ENCODE data around the gene PDC.
A peak's percentile ranks its signal among the peaks of the same experiment; 100 is the strongest.

Gene PDC

DNA sequence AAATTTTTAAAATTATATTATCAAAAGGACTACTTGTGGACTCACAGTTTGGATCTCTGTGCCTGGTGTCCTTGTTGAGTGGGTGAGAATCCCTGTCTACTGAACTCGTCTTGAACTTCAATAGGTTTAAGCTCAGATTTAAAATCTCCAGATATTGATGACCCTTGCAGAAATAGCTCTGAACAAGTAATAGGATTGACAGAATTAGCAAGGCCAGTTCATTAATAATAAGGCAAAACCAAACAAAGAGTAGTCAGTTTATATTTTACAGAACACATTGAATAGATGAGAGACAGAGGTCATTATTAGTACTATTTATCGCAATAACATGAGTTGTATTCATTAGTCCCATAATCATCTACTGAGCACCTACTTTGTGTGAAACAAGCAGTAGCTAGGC, at the start of gene PDC:
Gene PDC, minus strand, starts transcription at position 101 of the 400 bp plus-strand sequence. CDS start 11,655 bp downstream, outside the sequence.
- DNase-seq = no peak

- DNase-seq = no peak
Measured at GRCh38 chr1:186503190-186503589, 42.3 kb upstream of the PDC start.

- DNase-seq = no peak
Measured at GRCh38 chr1:186502087-186502486, 41.2 kb upstream of the PDC start.

GRCh38 chr1:186500804-186501203, 39.9 kb upstream of the PDC start:
- DNase-seq = no peak

- no peak for DNase-seq
Measured at GRCh38 chr1:186499571-186499970, 38.7 kb upstream of the PDC start.

GRCh38 chr1:186498695-186499389, 37.9 kb upstream of the PDC start:
- no peak for DNase-seq

- no peak for DNase-seq
Measured at GRCh38 chr1:186498071-186498470, 37.2 kb upstream of the PDC start.

- DNase-seq = no peak
Measured at GRCh38 chr1:186497651-186498050, 36.7 kb upstream of the PDC start.

GRCh38 chr1:186496171-186496851, 35.4 kb upstream of the PDC start:
- DNase-seq = no peak

GRCh38 chr1:186494832-186495271, 33.9 kb upstream of the PDC start:
- DNase-seq = no peak

- no peak for DNase-seq
Measured at GRCh38 chr1:186492531-186493291, 31.8 kb upstream of the PDC start.

DNA sequence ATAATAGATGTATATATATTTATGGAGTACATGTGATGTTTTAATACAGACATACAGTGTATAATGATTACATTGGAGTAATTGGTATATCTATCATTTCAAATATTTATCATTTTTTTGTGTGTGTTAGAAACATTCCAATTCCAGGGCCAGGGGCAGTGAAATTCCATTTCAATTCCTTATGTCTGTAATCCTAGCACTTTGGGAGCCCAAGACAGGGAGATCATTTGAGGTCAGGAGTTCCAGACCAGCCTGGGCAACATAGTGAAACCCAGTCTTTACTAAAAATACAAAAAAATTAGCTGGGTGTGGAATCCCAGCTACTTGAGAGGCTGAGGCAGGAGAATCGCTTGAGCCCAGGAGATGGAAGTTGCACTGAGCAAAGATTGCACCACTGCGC, 30.4 kb upstream of the PDC start:
- DNase-seq = no peak

DNA sequence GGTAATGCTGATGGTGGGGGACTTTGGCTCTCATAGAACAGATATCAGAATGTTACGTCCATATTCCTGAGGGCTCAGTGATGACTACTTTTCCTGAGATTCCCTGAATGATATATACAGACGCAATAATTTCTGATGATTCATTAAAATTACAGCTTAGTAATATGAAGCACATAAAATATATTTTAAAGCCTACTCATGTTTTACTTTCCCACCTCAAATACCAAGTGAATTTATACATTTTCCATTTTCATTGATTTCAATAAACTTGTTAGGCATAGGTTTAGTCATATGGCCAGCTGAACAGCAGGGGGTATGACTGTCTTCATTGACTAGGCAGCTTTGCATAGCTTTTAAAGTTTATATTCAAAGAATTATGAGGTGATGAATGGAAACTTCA, 26.2 kb upstream of the PDC start:
- no peak for DNase-seq

GRCh38 chr1:186486061-186486460, 25.1 kb upstream of the PDC start:
- DNase-seq = no peak

DNA sequence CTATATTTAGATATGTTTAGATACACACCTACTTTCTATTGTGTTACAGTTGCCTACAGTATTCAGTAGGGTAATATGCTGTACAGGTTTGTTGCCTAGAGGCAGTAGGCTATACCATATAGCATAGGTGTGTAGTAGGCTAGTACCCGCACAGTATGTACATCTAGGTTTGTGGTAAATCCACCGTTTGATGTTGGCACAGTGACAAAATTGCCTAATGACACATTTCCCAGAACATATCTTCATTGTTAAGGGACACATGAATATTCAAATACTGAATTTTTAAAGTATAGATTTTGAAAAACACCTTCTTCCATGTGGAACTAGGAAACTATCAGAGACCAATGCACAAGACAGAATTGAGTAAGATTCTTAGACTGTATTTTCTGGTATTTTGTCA, 22.6 kb upstream of the PDC start:
- DNase-seq = no peak

DNA sequence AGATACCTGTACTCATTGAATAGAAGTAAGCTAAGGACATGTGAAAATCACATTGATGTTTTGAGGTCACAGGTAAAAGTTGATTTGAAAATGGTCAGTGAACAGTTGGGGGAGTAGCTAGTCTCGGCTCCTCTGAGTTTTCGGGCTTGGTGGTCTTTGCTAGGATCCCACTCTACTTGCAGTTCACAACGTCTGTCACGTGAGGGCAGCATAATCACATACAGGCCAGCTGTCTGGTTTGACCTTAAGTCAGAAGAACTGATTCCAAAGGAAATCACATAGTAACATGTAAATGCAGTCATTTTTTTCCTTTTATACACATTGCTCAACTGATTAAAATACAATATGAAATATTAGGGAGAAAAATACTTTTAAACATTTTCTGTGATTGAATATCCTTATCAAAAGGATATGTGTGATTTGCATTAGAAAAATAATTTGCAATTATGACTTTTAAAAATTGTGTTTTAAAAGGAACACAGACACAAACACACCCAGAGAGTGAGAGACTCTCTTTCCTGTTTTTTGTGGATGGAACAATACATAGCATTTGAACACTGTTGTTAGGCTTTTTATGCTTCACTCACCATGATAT, 21.8 kb upstream of the PDC start:
- DNase-seq = peak; percentile 30

DNA sequence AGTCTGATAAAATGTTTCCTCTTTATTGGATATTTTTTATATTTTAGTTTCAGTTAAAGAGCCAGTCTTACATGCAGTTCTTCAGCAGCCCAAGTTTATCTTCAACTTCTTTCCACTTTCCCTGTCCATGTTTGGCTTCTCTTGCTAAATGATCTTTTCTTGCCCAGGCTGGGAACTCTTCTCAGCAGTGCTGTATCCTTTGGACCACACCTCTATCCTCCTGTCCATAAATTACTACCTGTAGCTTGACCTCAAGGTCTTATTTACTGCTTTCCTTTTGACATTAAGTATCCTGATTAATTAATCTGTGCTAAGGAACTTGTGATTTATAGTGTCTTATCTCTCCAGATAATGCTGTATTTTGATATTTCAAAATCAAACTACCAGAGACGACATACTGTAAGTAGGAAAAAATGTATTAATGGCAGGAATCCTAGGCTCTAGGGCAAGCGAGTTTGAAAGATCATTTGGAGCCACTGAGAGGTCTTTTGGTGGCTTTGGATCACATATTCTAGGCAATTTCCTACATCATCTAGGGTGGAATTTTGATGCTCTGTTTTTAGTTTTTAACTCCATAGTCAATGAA, 20.5 kb upstream of the PDC start:
- DNase-seq = no peak

DNA sequence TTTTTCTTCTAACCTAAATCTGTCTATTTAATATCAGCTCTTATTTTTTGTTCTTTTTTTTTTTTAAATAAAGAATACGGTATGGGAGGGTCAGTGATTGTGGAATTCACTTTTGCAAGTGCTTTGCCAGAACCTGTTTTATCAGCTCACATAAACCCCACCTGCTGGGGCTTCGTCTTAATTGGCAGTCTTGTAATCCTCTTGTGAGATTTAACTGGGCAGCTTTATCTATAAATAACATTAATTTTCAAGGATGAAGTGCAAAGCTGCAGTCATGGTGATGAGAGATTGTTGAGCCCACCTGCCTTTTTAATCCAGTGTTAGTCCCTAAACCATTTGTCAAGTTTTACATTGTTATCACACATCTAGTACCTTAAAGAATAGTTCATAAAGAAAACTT, 18.2 kb upstream of the PDC start:
- DNase-seq = no peak

- DNase-seq = no peak
Measured at GRCh38 chr1:186476264-186477040, 15.5 kb upstream of the PDC start.

- no peak for DNase-seq
Measured at GRCh38 chr1:186474208-186474607, 13.3 kb upstream of the PDC start.

DNA sequence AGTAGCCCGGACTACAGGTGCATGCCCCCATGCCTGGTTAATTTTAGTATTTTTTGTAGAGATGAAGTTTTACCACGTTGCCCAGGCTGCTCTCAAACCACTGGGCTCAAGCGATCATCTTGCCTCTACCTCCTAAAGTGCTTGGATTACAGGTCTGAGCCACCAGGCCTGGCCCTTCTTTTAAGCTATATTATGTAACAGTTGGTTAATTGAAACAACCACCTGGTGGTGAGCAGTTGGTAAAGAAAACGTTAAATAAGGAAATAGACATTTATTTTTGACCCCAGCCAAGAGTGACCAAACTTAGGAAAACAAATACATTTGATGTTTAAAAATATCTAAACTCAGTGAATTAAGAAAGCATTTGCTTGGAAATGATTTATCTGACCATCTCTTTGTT, 12.1 kb upstream of the PDC start:
- DNase-seq = no peak

DNA sequence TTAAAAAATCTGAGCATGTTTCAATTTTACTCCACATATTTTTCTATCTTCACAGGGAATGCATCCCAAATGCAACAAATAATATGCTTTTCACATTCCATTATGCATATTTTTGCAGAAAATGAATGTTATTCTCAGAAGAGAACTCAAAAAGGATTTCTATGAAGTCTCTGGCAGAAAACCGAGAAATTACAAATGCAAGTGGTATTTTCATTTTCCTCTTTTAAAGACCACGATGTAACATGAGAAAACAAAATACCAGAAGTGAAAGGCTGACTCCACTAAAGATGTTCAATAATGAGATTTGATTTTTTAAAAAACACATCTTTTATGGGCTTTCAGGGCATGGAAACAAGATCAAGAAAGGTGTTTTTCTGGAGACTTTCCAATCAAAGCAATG, 5.0 kb upstream of the PDC start:
- no peak for DNase-seq
